ENCODE data around the gene EEF2KMT.
A peak's percentile ranks its signal among the peaks of the same experiment; 100 is the strongest.
"Not testable (repeated sequence)": the region's sequence is repeated elsewhere in the genome, so short reads cannot be mapped to it uniquely, and the experiment has no call there.

The EEF2KMT gene

GRCh38 chr16:5095145-5095830 lies 2.3 kb downstream of the EEF2KMT start:
- peak; percentile 19 for DNase-seq (ENCODE audit: low spot score)

DNA sequence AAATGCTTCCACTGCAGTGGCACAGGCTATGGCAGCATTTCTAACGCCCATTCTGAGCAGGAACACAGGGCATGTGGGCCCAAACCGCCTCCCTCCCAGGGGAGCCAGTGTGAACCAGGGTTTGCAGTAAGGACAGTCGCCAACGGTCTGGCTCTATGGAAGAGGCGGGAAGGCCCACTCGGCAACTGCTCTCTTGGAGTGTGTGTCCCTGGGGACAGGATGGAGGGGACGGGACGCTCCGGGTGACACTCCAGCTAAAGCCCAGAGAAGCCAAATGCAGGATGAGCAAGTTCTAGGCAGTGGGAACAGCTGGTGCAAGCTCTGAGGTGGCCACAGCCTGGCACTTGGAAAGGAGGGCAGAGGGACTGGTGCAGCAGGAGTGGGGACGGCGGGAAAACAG lies 3.8 kb downstream of the EEF2KMT start:
- DNase-seq (ENCODE audit: low spot score): not testable (repeated sequence)

DNA sequence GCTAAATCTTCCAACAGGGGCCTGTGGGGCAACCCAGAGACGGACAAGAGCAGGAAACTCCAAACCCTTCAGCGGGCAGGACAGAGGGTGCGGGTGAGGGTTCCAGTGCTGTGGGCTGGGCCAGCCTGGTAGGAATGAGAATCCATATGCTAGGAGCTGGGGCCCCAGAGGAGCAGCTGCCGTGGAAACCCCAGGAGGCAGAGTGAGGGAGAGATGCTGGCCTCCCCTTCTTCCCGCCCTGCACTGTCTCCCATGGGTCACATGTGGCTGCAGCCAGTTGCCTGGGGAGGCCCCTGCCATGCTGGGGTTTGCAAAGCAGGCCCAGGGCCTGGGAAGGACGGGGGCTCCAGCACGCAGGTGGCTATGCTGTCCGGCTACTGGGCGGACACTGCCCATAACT lies 4.5 kb downstream of the EEF2KMT start:
- not testable (repeated sequence) for DNase-seq (ENCODE audit: low spot score)

GRCh38 chr16:5090592-5090991 lies 7.0 kb downstream of the EEF2KMT start:
- DNase-seq (ENCODE audit: low spot score): not testable (repeated sequence)

DNA sequence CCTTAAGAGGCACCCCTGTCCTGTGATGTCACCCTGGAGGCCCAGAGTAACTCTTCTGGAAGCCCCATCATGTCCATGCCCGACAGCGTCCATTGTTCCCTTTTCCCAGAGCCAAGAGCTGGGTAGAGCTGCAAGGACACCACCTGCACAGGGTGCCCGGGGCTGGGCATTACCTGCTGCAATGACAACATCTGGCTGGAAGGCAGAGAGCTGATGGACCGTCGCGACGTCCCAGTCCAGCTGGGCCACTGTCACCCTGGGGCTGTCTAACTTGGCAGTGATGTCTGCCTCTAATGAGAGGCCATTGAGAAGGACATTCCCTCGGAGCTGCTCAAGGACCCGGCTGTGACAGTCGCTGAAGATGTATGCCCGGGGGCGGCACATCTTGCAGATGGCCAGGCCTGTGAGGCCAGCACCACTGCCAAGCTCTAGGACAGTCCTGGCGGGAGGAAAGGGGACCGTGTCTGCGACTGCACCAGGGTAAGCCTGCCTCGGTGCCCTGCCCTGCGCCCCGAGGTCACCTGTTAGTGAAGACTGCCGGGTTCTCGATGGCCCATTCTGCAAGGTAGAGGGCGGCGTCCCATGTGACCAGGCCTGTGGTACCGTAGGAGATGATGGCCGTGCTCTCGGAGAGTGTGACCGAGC lies 7.6 kb downstream of the EEF2KMT start:
- not testable (repeated sequence) for DNase-seq (ENCODE audit: low spot score)

DNA sequence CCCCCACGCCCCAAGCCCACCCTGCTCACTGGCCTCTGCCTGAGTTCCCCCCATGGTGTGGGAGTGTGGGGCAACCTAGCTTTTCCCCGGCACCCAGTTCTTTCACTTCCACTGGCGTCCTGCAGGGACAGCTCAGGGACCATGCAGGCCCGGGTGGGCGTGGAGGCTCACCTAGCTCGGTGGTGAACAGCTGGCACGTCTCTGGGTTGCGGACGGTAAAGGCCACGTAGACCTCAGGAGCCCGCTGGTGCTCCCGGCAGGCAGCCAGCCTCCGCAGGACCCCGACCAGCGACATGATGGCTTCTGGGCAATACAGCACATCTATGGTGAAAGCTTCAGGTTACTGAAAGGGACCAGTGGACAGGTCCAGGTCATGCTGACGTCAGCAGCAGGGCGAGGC lies 8.7 kb downstream of the EEF2KMT start:
- not testable (repeated sequence) for DNase-seq (ENCODE audit: low spot score)

DNA sequence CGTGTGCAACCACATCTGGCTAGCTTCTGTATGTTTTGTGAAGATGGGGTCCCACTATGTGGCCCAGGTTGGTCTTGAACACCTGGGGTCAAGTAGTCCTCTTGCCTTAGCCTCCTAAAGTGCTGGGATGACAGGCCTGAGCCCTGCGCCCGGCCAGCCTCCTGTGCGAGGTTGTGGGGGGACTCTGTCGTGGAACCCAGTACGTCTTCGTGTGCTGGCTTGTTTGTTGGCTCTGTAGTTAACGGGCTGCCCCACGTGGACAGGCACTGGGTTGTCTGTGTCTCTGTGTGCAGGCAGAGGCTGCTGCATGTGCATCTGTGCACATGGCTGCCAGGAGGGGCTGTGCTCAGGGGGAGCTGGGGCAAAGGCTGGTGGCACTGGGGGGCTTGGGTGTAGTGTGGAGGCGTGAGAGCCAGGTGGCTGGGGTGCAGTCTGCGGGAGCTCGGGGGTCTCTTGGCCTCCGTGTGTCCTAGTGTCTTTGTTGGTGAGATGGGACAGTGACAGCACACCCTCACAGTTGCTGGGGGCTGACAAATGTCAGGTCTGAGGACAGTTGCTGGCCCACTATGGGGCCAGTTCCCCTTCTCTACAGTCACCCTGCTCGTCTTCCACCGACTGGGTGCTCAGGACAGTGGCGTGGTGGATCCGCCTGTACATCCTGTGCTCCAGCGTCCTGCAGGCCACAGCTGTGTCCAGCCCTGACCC lies 9.4 kb downstream of the EEF2KMT start:
- not testable (repeated sequence) for DNase-seq (ENCODE audit: low spot score)

DNA sequence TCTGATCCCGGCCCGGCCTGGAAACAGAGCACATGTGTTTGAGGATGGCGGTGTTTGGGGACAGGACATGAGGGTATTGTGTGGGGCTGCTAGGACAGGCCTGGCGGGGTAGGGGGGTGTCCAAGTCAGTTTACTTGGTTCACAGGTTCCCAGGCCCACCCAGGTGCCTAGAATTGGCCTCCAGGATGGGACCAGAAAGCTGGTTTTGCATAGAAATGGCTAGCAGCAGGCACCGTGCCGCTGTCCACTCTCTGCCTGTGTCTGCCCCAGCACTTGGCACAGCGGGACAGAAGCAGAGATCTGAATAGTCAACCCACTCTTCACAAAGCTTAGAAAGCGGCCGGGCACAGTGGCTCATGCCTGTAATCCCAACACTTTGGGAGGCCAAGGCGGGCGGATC lies 11.9 kb downstream of the EEF2KMT start:
- not testable (repeated sequence) for DNase-seq (ENCODE audit: low spot score)

DNA sequence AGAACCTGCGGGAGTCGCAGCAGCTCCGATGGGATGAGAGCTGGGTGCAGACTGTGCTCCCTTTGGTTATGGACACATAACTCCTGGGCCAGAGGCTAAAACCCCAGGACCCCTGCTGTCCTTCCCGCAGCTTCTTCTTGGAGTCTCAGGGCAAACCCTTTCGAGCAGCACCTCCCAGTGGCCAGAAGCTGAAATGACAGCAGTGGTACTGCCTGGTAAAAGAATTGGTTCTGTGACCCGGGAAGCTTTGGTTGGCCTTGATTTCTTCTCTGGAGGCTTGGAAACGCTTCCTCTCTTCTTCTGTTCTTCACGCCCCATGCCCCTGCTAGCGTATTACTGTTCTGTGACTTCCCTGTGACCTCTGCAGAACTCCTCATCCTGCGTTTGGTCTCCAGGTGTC lies 12.8 kb downstream of the EEF2KMT start:
- DNase-seq (ENCODE audit: low spot score): not testable (repeated sequence)

DNA sequence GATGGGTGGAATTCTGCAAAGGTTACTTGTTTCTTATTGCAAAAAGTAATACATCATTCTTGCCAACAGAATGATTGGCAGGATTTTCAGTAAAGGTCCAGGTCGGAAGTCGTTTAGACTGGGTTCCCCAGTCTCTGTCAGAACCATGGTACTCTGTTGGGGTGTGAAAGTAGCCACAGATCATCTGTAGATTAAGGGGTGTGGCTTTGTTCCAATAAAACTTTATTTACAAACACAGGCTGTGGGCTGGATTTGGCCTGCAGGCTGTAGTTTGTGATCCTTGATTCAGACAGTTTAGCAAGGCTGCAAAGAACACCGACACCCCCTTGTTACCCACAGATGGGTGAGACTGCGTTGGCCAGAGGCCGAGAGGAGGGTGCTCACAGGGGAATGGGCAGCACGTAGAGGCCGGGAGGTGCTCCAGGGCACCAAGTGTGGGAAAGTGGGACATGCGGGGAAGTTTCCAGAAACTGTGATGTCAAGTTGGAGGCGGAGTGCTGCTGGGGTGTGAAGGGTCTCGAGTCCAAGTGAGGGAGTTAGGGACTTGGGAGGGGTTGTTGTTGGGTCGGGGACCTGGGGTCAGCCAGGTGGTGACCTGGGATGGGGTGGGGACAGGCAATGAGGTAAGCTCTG lies 13.4 kb downstream of the EEF2KMT start:
- not testable (repeated sequence) for DNase-seq (ENCODE audit: low spot score)

- DNase-seq (ENCODE audit: low spot score): not testable (repeated sequence)
Observed at GRCh38 chr16:5083646-5084045, 13.9 kb downstream of the EEF2KMT start.

GRCh38 chr16:5080996-5081395 lies 16.6 kb downstream of the EEF2KMT start:
- DNase-seq (ENCODE audit: low spot score): not testable (repeated sequence)

- not testable (repeated sequence) for DNase-seq (ENCODE audit: low spot score)
Observed at GRCh38 chr16:5080461-5080860, 17.1 kb downstream of the EEF2KMT start.

DNA sequence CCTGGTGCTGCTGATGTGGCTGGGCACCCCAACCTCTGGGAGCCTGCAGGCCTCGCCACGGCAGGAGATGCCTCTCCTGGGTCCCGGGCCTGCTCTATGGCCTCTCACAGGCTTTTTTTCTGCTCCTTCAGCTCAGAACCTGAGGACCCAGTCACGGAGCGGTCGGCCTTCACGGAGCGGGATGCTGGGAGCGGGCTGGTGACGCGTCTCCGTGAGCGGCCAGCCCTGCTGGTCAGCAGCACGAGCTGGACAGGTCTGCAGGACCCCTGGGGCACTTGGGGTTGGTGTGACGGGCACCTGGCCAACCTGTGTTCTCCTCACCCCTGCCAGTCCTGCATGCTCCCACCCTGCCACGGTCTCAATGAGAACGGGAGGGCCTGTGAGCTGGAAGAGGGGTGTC lies 19.0 kb downstream of the EEF2KMT start:
- no peak for DNase-seq (ENCODE audit: low spot score)

- no peak for DNase-seq (ENCODE audit: low spot score)
Observed at GRCh38 chr16:5077304-5077703, 20.3 kb downstream of the EEF2KMT start.

DNA sequence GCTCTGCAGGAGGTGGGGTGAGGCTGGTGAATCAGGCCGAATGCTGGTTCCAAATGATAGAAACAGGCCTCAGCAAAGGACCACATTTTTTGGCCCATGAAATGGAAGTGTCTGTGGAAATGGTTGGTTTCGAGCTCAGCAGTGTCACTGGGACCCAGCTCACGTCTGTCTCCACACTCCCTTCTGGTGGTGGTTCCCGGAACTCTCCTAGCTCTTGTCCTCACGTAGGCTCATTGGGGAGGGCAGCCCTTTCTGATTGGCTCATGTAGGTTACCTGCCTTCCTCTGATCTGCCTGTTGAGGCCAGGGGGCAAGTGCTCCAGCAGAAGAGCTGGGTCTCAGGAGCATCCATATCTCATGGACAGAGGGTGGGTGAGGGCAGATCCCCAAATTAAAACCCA lies 22.0 kb downstream of the EEF2KMT start:
- DNase-seq (ENCODE audit: low spot score): no peak

GRCh38 chr16:5073771-5074170 lies 23.8 kb downstream of the EEF2KMT start:
- DNase-seq (ENCODE audit: low spot score): not testable (repeated sequence)

DNA sequence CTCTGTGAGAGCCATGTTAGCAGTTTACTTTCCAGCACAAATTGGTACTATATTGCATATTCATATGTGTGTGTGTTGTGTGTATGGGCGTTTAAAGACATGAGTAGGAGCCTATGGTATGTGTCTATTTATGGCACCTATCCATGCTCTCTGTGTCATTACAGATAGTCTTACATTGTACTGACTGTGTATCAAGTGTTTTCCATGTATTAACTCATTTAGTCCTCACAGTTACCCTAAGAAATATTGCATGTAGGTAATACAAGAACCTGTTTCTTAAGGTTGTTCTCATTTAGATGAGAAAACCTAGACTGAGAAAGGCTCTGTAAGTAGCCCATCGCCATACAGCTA lies 24.3 kb downstream of the EEF2KMT start:
- DNase-seq (ENCODE audit: low spot score): no peak

- DNase-seq (ENCODE audit: low spot score): no peak
Observed at GRCh38 chr16:5072334-5073278, 25.0 kb downstream of the EEF2KMT start.

DNA sequence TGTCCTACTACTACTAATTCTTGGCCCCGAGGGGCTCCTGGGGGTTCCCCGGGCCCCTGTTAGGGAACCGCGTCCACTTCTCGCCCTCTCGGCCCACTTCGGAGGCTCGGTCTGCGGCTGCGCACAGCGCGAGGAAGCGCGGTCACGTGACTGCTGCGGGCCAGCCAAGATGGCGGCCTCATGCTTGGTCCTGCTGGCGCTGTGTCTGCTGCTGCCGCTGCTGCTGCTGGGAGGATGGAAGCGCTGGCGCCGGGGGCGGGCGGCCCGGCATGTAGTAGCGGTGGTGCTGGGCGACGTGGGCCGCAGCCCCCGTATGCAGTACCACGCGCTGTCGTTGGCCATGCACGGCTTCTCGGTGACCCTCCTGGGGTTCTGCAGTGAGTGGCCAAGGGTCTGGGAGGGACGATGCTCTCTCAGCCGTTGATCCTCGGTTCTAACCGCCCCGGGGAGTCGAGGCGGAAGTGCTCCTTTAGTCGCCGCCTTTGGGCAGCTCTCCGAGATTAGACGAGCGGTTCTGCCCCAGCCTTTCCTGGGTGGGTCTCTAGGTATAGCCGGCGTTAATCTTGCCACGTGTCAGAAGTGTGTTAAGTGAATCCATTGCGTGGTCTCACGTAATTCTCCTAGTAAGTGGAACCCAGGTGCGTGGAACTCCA lies 25.8 kb downstream of the EEF2KMT start, which contains the start of gene ALG1:
ALG1 (plus strand) TSS at position 163 of the 653 bp plus-strand sequence; CDS start at position 170, 7 bp downstream.
- peak; percentile 82 for DNase-seq (ENCODE audit: low spot score)

DNA sequence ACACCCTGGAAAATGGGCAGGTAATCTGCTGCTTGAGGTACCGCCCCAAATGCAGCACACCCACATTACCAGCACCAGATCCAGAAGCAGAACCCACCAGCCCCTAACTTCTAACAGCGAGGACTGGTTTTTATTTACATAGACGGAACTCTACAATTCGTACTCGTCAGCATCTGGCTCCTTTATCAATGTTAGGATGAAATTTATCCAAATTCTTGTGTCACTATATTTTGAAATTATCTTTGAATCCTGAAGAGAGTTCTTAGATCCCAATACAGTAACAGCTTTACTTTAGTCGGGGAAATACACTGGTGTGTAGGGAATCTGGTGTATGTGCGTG lies 26.3 kb downstream of the EEF2KMT start:
- no peak for DNase-seq (ENCODE audit: low spot score)

Measured in SW480 (cell line).